Choroid plexus epithelial cell (primary cell): Measurements from ENCODE around the gene CDK3.

ENCODE experiments used
- DNase-seq: peaks from one replicate; pipeline ENCODE4 v3.0.0-alpha.2; 2010; ENCODE audit warnings: low read depth
- H3K4me3 ChIP-seq: 2 replicates; pipeline ENCODE4 v1.5.1; 2011; ENCODE audit warnings: low read depth, mild to moderate bottlenecking, control low read depth, low read length, moderate library complexity
- CTCF ChIP-seq: conservative IDR thresholded peaks from 2 replicates; pipeline ENCODE4 v1.5.1; 2011; ENCODE audit warnings: low read depth, mild to moderate bottlenecking, control low read depth, inconsistent platforms, low read length, moderate library complexity

Gene CDK3

GRCh38 chr17:75981019-75981615, 19.5 kb upstream of the CDK3 start:
- DNase-seq, result no peak
- TF ChIP-seq CTCF, result no peak
- no peak overlapping the region for H3K4me3 ChIP-seq

GRCh38 chr17:75983501-75984181, 17.0 kb upstream of the CDK3 start:
- no peak for DNase-seq
- no peak overlapping the region for H3K4me3 ChIP-seq
- no peak for TF ChIP-seq CTCF

GRCh38 chr17:75985986-75986385, 14.7 kb upstream of the CDK3 start:
- no peak for DNase-seq
- TF ChIP-seq CTCF, result no peak
- H3K4me3 ChIP-seq, result no peak overlapping the region

- no peak for TF ChIP-seq CTCF
- no peak for DNase-seq
- no peak overlapping the region for H3K4me3 ChIP-seq
These were observed 13.6 kb upstream of the CDK3 start for GRCh38 chr17:75987041-75987440.

- H3K4me3 ChIP-seq, result no peak overlapping the region
- no peak for DNase-seq
- TF ChIP-seq CTCF, result no peak
These were observed 9.3 kb upstream of the CDK3 start for GRCh38 chr17:75991396-75991795.

GRCh38 chr17:75994802-75995370, 5.8 kb upstream of the CDK3 start:
- no peak for DNase-seq
- TF ChIP-seq CTCF, result no peak

More at GRCh38 chr17:75994802-75995370, 5.8 kb upstream of the CDK3 start:
- H3K4me3 ChIP-seq, result no peak overlapping the region
